ENCODE measurements around the gene DNAH5. TPM values are rescaled to one million over a fixed set of nuclear protein-coding genes. Genes with fewer than 3 reads are reported as not detected.

DNAH5 gene
- total and polyA plus RNA-seq, 2 donors (not counting 3 experiments of a cell fraction or from before 2014, with no cell fraction given) = 0.23 to 1.7 TPM

GRCh38 chr5:13975246-13975645 is 30.8 kb upstream of the DNAH5 start:
- dilution Hi-C loops (cut with MboI; ENCODE audit: extremely low pct_ligation_motif_present, low sequenced_read_pairs) (loop anchor here (25.0 kb wide), 2 partner anchors 137 to 312 kb away; no protein-coding TSS in a partner anchor), intact Hi-C loops (cut with micrococcal nuclease) (no loop called here)
- Histone ChIP-seq H3K9me3 (replicated peaks; ENCODE audit: control insufficient read depth, insufficient read depth, low read length) (no peaks in the 10 kb centered on the region), H3K79me2 (ENCODE audit: control insufficient read depth, insufficient read depth, low read length) (no peaks in the 10 kb centered on the region), H3K4me2 (ENCODE audit: insufficient read depth, low read length) (no peak overlapping the region), H3K27ac (ENCODE audit: insufficient read depth, low read depth, low read length) (no peak overlapping the region), H3K27me3 (ENCODE audit: control insufficient read depth in 2 of 2, insufficient read depth in 2 of 2, low read length in 2 of 2) (peaks cover 9 to 23% of the 10 kb centered on the region in 2 experiments), H2AFZ (ENCODE audit: low read depth, low read length) (no peak overlapping the region), H3K9me1 (replicated peaks; ENCODE audit: control insufficient read depth, extremely low read depth, insufficient read depth, low read length) (no peaks in the 10 kb centered on the region), H3K4me3 (replicated peaks in 1 of 3; ENCODE audit: insufficient read depth in 1 of 3, low read depth in 1 of 3, low read length in 3 of 3) (no peak overlapping the region), H3K4me1 (ENCODE audit: control insufficient read depth, extremely low read depth, insufficient read depth, low read length) (no peaks in the 10 kb centered on the region), H3K36me3 (ENCODE audit: control insufficient read depth in 2 of 2, extremely low read depth in 1 of 2, insufficient read depth in 2 of 2, low read length in 2 of 2) (no peaks in the 10 kb centered on the region), H4K20me1 (replicated peaks; ENCODE audit: control insufficient read depth, extremely low read depth, insufficient read depth, low read length) (no peaks in the 10 kb centered on the region), H3K9ac (replicated peaks; ENCODE audit: extremely low read depth, insufficient read depth, low read length) (no peak overlapping the region)
- ChIA-PET POLR2A (no interaction called here), CTCF (interaction anchor here (1.0 to 3.6 kb wide), 2 partner anchors 296 to 673 kb away, joined by 3 to 55 read pairs; no protein-coding TSS in a partner anchor)
- DNase-seq (ENCODE audit: low read depth, low spot score) (no peak), FAIRE-seq (no peak)
- no TSS peak for BruUV-seq (replicated peaks)
- TF ChIP-seq MYC (IDR thresholded peaks at IDR 0.05; ENCODE audit: low read depth, low read length) (no peak), EZH2 (IDR thresholded peaks at IDR 0.05; ENCODE audit: borderline replicate concordance, low read depth, low read length, severe bottlenecking) (no peak), GATA2 (IDR thresholded peaks at IDR 0.05; ENCODE audit: insufficient read depth, insufficient read length, low read depth, low read length) (no peak), POLR2AphosphoS5 (IDR thresholded peaks at IDR 0.05; ENCODE audit: insufficient read depth, low read depth, low read length) (no peak), JUN (IDR thresholded peaks at IDR 0.05; ENCODE audit: borderline replicate concordance, insufficient read depth, insufficient read length, low read depth) (no peak), POLR2A (IDR thresholded peaks at IDR 0.05; ENCODE audit: low read depth, low read length) (no peak), CTCF (IDR thresholded peaks at IDR 0.05; ENCODE audit: extremely low read depth in 1 of 2, insufficient read depth in 1 of 2, low read depth in 1 of 2, low read length in 2 of 2) (no peak), FOS (IDR thresholded peaks at IDR 0.05; ENCODE audit: borderline replicate concordance, insufficient read depth, low read length) (no peak)
- TF ChIP-seq, protein P1, sequence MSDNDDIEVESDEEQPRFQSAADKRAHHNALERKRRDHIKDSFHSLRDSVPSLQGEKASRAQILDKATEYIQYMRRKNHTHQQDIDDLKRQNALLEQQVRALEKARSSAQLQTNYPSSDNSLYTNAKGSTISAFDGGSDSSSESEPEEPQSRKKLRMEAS (IDR thresholded peaks at IDR 0.05; ENCODE audit: insufficient read depth, insufficient read length) = no peak

Measured in endothelial cell of umbilical vein (primary cell).